Activated T-cell treated with anti-CD3 and anti-CD28 coated beads, Interleukin-2, amount 50 U/mL, for 48 hours (primary cell): ENCODE data around the gene DNAAF1.
"Not testable (repeated sequence)": the region's sequence is repeated elsewhere in the genome, so short reads cannot be mapped to it uniquely, and the experiment has no call there.

Experiments
- DNase-seq, 2 experiments: peaks; one replicate each; pipeline ENCODE4 v3.0.0-alpha.2; 2020

The DNAAF1 gene

DNA sequence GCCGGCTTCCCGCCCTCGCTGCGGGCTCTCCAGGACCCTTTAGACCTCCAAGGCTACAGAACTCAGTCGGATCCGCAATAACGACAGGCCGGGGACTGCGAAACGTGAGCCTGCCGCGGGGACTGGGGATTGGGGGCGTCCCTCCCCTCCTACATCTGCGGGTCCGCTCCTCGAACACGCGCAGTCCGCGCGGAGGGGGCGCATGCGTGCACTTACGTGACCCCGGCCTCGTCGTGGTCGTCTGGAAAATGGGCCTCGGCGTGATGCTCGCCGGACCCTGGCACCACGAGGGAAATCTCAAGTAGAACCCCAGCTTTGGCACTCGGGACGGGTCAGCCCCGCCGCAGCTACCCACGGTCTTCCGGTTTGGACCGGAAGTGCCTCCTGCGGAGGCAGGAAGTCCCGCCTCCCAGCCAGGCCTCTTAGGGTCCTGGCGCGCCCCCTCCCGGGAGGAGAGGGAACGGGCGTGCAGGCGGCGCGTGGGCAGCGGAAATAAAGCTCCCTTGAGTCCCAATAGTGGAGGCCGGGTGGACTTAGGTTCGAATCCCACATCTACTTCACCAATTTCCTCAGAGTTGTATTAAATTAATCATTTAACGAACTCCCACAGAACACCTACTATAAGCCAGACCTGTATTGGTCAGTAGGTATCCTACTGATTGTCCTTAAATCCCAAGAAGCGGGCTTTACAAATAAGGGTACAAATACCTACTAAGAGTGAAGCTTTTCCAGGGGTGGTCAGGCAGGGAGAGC lies 41.8 kb downstream of the DNAAF1 start, which contains the start of gene TAF1C:
TAF1C (minus strand) TSS at position 373 of the 753 bp plus-strand sequence. CDS start 2,069 bp downstream, outside the sequence.
- peak; percentile 96 for DNase-seq

DNA sequence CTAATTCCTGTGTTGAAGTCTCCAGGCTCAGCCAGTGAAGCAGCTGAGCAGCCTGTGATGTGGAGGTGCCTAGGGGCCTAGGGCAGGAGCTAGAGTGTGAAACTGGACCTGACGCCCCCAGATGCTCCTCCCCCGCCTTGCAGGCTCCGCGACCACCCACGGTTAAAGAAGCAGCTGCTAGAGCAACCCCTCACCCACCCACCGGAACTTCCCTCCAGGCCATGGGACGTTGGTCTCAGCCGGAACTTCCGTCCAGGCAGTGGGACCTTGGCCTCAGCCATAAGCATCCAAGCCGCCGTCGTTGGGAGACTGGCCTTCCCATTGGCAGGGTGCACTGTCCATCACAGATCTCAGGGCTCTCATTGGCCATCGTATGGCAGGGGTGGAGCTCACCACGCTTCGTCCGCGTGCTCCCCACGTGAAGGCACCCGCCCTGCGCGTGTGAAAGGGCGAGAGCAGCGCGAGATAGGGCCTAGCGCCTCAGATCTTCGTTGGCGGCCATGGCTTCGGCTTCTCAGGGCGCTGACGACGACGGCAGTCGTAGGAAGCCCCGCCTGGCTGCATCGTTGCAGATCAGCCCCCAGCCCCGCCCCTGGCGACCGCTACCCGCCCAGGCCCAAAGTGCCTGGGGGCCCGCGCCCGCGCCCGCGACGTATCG lies 45.8 kb downstream of the DNAAF1 start, which contains the start of gene ADAD2:
ADAD2 (plus strand) TSS at position 427 of the 658 bp plus-strand sequence; CDS start at position 501, 74 bp downstream.
- DNase-seq: peak; percentile 47 to 49

DNA sequence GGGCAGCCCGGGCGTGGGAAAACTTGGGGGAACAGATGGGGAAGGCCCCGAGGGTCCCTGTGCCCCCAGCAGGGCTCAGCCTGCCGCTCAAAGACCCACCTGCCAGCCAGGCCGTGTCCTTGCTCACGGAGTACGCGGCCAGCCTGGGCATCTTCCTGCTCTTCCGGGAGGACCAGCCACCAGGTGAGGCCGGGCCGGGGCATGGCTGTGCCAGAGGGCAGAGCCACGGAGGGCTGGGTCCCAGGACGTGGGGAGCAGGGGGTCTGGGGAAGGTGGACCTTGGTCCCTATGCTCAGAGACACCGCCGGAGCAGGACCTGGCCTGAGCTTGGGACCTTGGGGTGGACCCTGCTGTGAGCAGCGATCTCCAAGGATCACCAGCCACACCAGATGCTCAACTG lies 46.4 kb downstream of the DNAAF1 start:
- DNase-seq: no peak

DNA sequence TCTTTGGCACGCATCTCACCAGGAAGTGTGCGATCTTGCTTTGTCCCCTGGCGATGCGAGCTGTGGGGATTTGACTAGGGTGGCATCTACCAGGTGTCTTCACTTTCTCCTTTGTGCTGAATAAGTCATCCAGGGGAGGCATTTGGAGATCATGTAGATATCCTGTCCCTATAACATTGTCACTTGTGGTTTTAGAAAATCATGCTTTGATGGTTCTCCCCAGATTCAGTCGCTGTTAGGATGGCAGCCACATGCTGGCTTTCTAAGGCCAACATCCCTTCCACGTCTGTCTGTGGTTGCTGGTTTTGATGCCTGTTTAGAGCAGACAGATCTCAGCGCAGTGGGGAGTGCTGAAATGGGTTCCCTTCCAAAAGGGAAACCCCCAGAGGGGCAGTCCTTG lies 48.4 kb downstream of the DNAAF1 start:
- DNase-seq: no peak

DNA sequence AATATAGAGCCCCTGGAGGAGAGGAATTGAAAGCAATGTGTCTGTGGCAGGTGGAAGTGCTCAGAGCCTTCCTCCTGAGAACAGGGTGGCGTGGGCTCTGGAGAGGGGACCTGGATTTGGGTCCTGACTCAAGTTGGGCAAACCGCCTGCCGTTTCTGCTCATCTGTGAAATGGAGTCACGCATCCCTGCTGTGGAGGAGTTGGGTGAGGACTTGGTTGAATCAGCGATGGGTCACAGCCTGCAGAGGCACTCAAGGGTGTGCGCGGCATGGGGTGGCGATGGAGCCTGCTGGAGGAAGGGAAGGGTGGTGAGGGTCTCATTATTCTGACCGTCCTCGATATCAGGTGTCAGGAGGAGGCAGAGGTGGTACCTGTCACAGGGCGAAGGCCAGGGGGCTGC lies 48.9 kb downstream of the DNAAF1 start:
- DNase-seq: peak in 1 of 2 experiments; percentile 37

DNA sequence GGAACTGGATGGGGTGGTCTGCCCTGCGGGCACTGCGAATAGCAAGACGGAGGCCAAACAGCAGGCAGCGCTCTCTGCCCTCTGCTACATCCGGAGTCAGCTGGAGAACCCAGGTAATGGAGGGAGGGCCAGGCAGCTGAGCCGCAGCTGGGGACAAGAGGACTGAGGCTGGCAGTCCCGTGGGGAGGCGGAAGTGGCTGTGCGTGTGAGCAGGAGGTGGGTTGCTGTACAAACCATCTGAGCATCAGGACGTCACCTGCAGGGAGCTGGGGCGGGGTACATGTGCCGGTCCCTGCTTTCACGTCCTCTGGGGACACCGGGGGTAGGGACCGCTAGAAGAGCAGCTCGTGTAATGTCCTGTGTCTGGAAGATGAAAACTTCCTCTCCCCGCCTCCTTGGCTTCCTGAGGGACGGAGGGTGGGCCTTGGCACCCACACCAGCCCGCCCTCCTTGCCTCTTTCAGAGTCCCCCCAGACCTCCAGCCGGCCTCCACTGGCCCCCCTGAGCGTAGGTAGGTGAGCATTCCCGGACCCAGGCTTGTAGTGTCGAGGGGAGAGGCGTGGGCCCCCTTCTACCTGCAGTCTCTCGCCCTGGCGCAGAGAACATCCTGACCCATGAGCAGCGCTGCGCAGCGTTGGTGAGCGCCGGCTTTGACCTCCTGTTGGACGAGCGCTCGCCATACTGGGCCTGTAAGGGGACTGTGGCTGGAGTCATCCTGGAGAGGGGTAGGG lies 49.5 kb downstream of the DNAAF1 start:
- peak; percentile 37 to 54 for DNase-seq

DNA sequence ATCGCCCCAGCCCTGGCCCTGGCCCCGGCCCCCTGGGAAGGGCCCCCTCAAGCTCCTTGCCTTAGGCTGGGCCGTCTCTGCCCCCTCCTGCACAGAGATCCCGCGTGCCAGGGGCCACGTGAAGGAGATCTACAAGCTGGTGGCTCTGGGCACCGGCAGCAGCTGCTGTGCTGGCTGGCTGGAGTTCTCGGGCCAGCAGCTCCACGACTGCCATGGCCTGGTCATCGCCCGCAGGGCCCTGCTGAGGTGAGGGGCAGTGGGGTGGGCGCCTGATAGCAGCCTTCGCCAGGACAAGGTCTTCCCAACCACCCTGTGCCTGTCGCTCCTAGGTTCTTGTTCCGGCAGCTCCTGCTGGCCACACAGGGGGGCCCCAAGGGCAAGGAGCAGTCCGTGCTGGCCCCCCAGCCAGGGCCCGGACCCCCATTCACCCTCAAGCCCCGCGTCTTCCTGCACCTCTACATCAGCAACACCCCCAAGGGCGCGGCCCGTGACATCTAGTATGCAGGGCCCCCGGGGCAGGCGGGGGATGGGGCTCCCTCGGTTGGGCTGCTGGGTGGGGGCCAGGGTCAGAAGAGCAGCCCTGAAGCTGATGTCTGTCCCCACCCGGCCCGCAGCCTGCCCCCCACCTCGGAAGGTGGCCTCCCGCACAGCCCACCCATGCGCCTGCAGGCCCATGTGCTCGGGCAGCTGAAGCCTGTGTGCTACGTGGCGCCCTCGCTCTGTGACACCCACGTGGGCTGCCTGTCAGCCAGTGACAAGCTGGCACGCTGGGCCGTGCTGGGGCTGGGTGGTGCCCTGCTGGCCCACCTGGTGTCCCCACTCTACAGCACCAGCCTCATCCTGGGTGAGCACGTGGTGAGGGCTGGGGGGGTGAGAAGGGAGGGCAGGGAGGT lies 50.3 kb downstream of the DNAAF1 start:
- DNase-seq: no peak

DNA sequence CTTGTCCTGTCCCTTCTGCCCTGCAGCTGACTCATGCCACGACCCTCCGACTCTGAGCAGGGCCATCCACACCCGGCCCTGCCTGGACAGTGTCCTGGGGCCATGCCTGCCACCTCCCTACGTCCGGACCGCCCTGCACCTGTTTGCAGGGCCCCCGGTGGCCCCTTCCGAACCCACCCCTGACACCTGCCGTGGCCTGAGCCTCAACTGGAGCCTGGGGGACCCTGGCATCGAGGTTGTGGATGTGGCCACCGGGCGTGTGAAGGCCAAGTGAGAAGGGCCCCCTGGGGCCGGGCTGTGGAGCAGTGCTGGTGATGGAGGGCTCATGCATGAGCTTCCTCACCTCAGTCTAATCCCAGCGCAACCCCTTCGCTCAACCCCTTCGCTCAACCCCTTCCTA lies 51.0 kb downstream of the DNAAF1 start:
- DNase-seq: no peak

DNA sequence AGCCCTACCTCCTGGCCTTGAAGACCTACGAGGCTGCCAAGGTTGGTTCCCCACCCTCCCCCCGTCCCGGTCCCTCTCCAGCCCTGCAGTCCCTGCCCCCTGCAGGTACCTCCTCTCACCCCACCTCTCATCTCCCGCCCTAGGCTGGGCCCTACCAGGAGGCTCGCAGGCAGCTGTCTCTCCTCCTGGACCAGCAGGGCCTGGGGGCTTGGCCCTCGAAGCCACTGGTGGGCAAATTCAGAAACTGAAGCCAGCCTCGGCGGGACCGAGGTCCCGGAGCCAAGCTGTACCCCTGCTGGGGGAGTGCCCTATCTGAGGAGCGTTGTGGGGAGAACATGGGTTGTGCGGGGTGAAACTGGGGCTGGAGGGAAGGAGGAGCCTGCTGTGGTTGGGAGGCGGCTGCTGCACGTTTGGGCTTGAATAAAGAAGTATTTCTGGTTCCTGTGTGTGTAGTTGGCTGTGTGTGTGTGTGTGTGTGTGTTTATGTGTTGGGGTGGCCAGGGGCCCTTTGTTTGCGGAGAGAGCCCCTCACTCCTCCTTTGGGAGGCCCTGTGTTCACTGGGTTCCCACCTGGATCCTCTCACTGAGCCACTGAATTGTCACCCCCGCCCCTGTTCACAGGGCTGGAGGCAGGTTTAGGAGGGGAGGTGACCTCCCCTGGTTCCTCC lies 51.8 kb downstream of the DNAAF1 start:
- no peak for DNase-seq

DNA sequence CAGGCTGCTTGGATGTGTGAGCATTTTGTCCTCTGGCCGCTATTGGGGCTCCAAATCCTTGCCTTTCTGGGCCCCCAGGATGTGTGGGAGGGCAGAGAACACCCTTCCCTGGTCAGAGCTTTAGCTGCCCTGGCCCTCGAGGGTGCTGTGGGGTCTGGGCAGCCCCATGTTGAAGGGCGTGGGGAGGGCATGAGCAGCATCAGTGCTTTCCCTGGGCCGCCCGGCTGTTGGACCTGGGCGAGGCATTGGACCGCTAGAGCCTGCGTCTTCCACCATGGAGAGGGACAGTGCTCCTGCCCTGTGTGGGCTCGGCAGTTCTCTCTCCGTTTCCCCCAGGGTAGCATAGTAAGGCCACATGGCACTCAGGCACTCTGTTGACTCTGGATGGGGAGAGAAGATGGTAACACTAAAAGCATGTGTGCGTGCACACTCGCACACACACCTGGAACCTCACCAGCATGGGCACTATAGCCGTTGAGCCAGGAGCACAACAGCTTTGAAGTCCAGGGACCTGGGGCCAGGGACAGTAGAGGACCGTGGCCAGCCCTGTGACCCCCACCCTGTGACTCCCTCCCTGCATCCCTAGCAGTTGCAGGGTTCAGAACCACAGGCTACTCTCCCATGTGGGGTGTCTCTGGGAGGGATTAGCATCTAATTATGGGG lies 52.5 kb downstream of the DNAAF1 start:
- DNase-seq: no peak

DNA sequence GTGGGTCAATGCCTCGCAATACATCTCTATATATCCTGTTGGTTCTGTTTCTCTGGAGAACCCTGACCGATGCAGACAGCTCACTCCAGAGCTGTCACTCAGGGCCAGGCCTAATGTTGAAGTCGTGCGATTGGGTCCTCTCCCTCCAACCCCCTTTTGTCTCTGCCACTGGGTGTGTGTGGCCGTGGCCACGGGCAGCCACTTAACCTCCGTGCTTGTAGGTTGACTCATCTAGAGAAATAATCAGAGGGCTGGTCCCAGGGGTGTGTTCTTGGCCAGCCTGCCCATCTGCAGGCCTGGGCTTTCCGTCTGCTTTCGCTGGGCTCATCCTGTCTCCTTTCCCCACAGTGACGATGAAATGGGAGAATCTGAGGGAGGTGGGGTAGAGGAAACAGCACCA lies 53.3 kb downstream of the DNAAF1 start:
- no peak for DNase-seq

DNA sequence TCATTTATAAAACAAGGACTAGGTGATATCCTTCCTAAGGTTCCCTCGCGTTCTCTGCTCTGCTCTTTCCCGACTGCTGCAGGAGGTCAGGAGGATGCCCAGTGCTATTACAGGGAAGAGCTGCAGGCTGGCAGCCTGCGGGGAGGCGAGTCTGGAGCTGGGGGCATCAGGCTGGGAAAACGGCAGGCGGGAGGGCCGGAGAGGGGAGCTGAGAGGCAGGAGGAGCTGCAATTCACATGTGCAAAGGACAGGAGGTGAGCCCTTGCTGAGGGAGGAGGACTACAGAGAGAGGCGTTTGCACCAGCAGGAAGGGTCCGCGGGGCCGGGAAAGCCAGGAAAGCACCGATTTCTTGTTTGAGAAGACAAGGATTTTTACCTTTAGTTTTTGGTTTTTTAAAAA lies 54.0 kb downstream of the DNAAF1 start:
- no peak for DNase-seq

DNA sequence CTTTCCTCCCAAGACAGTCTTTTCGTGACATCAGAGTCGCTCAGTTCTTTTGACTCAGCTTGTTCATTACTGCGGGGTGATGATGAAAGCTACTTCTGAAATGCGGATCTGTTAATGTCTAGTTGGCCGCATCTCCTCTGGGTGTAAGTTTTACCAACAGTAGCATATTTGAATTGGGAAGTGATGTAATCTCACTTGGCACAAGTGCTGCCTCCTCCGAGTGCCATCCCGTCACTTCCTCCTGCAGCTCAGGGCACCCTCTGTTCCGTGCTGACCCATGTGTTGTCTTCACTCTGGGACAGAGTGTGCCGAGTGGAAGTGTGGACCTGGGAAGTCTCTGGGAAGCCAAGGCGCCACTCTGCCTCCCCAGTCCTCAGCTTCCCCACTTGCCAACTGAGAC lies 54.8 kb downstream of the DNAAF1 start:
- DNase-seq: no peak

DNA sequence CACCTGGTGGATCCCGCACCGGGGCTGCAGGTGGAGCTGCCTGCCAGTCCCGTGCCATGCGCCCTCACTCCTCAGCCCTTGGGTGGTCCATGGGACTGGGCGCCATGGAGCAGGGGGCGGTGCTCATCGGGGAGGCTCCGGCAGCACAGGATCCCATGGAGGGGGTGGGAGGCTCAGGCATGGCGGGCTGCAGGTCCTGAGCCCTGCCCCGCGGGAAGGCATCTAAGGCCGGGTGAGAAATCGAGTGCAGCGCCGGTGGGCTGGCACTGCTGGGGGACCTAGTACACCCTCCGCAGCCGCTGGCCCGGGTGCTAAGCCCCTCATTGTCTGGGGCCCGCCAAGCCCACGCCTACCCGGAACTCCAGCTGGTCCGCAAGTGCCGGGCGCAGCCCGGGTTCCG lies 59.4 kb downstream of the DNAAF1 start:
- DNase-seq: not testable (repeated sequence)

DNA sequence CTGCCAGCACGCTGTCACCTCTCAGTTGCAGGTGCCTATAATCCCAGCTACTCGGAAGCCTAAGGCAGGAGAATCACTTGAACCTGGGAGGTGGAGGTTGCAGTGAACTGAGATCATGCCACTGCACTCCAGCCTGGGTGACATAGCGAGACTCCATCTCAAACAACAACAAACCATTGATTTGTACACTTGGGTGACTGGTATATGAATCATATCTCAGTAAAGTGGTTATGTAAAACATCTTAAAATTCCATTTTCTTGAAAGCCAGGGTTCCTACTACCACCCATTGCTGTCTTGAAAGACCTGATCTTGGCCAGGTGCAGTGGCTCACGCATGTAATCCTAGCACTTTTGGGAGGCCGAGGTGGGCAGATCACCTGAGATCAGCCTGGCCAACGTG lies 60.0 kb downstream of the DNAAF1 start:
- not testable (repeated sequence) for DNase-seq

DNA sequence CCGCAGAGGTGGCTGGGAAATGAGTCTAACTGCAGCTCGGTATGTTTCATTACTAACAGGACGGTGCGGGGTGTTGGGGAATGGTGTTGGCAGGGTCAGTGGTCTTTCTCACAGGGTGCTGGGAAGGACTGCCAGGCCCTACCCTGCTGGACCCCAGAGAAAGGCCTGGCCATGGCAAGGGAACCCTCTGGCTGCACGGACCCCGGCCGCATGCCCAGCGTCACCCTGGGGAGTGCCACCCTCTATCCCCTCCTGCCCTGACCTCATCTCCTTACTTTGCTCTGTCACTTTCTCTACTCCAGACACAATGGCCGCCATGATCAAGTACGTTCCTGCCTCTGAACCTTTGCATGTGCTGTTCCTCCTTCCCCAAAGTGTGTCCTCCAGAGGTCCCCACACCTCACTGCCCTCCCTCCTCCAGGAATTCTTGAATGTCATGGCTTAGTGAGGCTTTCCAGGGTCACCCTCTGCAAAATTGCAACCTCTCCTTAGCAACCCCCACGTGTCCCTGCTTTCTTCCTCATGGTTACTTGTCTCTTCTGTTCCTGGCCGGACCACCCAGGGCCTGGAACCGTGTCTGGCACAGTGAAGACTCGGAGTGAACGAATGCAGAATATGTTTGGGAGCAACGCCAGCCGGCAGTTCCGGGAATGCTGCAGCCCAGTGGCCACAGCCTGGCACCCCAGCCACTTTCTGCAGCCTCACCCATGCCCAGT lies 61.0 kb downstream of the DNAAF1 start:
- no peak for DNase-seq

DNA sequence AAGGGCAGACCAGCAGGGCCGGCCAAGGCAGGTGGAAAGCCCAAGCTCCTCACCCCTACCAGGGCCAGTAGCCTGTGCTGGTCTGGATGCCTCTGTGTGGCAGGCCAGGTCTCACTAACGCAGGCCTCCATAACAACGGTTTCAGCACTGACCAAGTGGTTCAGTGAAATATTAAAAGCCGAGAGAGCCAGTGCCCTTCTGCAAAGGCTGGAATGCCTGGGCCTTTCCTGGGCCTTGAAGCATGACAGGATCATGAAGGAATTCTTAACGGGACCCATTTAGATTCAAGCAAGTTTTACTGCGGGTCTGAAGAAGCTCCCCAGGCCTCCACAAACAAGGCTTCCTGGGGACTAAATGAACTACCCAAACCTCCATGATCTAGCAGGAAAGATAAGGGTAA lies 62.1 kb downstream of the DNAAF1 start:
- DNase-seq: no peak

DNA sequence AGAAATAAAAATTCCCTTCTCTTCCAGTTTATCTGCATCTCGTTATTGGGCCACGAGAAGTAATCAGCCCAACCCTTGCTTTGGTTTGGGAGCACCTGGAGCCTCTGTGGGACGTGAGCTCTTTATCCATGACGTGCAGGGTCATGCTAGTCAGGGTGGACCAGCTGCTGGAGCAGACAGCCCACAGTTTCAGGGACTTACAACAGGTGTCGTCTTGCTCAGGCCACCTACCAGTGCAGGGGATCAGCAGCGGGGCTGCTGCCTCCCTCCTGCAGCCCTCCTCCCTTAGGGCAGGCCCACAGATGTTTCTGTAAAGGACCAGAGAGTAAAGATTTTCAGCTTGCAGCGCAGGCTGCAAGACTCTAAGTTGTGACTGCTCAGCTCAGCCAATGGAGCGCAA lies 62.8 kb downstream of the DNAAF1 start:
- no peak for DNase-seq

DNA sequence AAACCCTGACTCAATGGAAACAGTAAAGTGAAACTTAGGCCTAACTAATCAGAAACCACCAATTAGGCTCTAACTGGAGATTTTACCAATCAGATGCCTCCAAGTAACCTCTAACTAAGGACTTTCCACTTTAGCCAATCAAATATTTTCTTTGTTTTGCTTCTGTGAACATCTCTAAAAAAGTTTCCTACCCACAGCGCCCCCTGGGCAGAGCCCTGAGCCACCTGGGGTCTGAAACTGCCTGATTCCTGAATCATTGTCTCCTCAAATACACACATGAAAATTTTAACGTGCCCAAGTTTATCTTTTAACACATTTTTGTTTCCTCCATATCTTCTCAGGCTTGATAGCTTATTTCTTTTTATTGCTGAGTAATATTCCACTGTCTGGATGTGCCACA lies 64.9 kb downstream of the DNAAF1 start:
- DNase-seq: no peak

DNA sequence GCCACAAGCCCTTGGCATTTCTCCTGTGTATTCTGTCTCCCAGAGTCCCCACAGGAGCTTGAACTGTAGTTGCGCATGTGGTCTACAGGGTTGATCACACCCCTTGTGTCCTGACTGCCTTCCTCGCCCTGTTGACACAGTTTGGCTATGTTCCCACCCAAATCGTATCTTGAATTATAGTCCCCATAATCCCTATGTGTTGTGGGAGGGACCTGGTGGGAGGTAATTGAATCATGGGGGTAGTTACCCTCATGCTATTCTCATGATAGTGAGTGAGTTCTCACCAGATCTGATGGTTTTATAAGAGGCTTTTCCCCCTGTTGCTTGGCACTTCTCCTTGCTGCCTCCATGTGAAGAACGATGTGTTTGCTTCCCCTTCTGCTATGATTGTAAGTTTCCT lies 67.0 kb downstream of the DNAAF1 start:
- no peak for DNase-seq

DNA sequence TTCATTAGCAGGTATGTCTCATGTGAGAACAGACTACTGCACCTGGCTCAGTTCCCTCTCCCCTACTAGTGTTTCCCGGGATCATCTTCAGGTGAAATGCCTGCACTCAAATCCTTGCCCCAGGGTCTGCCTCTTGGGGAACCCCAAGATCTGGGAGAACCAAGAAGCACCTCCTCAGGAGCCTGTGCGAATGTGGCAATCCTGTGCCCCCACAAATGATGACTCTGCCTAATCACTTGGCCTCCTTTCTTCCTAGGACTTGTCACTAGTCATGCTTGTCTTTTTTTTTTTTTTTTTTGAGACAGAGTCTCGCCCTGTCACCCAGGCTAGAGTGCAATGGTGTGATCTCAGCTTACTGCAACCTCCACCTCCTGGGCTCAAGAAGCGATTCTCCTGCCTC lies 67.5 kb downstream of the DNAAF1 start:
- DNase-seq: no peak
